Keratinocyte (primary cell): ENCODE measurements around the gene PRKAG2. TPM values are rescaled to one million over a fixed set of nuclear protein-coding genes. Genes with fewer than 3 reads are reported as not detected.

Experiments used
- DNase-seq: peaks from one replicate; pipeline ENCODE4 v3.0.0-alpha.2; 2011; ENCODE audit warnings: low read depth, missing footprints, low spot score
- FAIRE-seq: peaks from 2 replicates; lab custom pipeline; 2011; peaks lifted over from hg19 to GRCh38; lab: Jason Lieb, UNC
- H2AFZ ChIP-seq: 2 replicates; pipeline ENCODE4 v1.6.0; 2012; ENCODE audit warnings: low read length, control low read depth, inconsistent platforms; ENCODE audit not compliant: control insufficient read depth
- H3K27ac ChIP-seq: 2 replicates; pipeline ENCODE4 v1.5.1; 2011; ENCODE audit warnings: low read length; ENCODE audit not compliant: control insufficient read depth, insufficient read depth
- H3K27me3 ChIP-seq: 3 replicates; pipeline ENCODE4 v1.6.0; 2011; ENCODE audit warnings: low read length; ENCODE audit not compliant: control insufficient read depth, insufficient read depth; ENCODE audit errors: extremely low read depth
- H3K36me3 ChIP-seq, 2 experiments: 2 replicates in 1 of 2; 3 replicates in 1 of 2; pipeline ENCODE4 v1.5.1; 2011; ENCODE audit warnings: low read length in 2 of 2, mild to moderate bottlenecking in 1 of 2; ENCODE audit not compliant: control insufficient read depth in 2 of 2, insufficient read depth in 2 of 2; ENCODE audit errors: extremely low read depth in 1 of 2
- H3K4me1 ChIP-seq: 3 replicates; pipeline ENCODE4 v1.5.1; 2011; ENCODE audit warnings: low read length; ENCODE audit not compliant: control insufficient read depth, insufficient read depth; ENCODE audit errors: extremely low read depth
- H3K4me2 ChIP-seq: 3 replicates; pipeline ENCODE4 v1.6.0; 2011; ENCODE audit warnings: low read depth, low read length; ENCODE audit not compliant: control insufficient read depth, insufficient read depth; ENCODE audit errors: extremely low read depth
- H3K4me3 ChIP-seq, 3 experiments: fragments of 200-600 bp in 1 of 3; sonication (generic) in 1 of 3; 2 replicates in 2 of 3; 3 replicates in 1 of 3; pipeline ENCODE4 v1.5.1; 2011 to 2016; ENCODE audit warnings: low read length in 3 of 3, mild to moderate bottlenecking in 3 of 3, control low read depth in 2 of 3, inconsistent platforms in 1 of 3, low read depth in 1 of 3, mixed read lengths in 1 of 3, mixed run types in 1 of 3, moderate library complexity in 1 of 3; ENCODE audit not compliant: control insufficient read depth in 2 of 3, insufficient read depth in 2 of 3; ENCODE audit errors: extremely low read depth in 1 of 3
- H3K79me2 ChIP-seq: 2 replicates; pipeline ENCODE4 v1.6.0; 2012; ENCODE audit warnings: low read length; ENCODE audit not compliant: control insufficient read depth, insufficient read depth
- H3K9ac ChIP-seq: 3 replicates; pipeline ENCODE4 v1.6.0; 2011; ENCODE audit warnings: low read length; ENCODE audit not compliant: control insufficient read depth, insufficient read depth; ENCODE audit errors: extremely low read depth
- H3K9me1 ChIP-seq: 3 replicates; pipeline ENCODE4 v1.6.0; 2011; ENCODE audit warnings: low read length; ENCODE audit not compliant: control insufficient read depth, insufficient read depth; ENCODE audit errors: extremely low read depth
- H3K9me3 ChIP-seq: 2 replicates; pipeline ENCODE4 v1.5.1; 2012; ENCODE audit warnings: low read depth, low read length; ENCODE audit not compliant: control insufficient read depth
- H4K20me1 ChIP-seq: 3 replicates; pipeline ENCODE4 v1.6.0; 2011; ENCODE audit warnings: low read length; ENCODE audit not compliant: control insufficient read depth, insufficient read depth; ENCODE audit errors: extremely low read depth
- EZH2 ChIP-seq: IDR thresholded peaks from one replicate; pipeline ENCODE4 v1.6.1; 2012; ENCODE audit warnings: inconsistent platforms, mild to moderate bottlenecking, low read length, moderate library complexity
- dilution Hi-C: fragments of 300-500 bp; cut with MboI; formaldehyde crosslinking; loops from one replicate; pipeline ENCODE4 v1.7.0; 2020; ENCODE audit warnings: low sequenced_read_pairs; ENCODE audit not compliant: extremely low pct_ligation_motif_present
- polyA plus RNA-seq, 5 experiments: library from polyadenylated mRNA; depleted of rRNA in 3 of 5; stranded (reverse) in 3 of 5; stranded (forward) in 1 of 5; unstranded in 1 of 5; fragments of >200 nt; gene quantifications; 1 replicate in 1 of 5; 2 replicates in 3 of 5; 3 replicates in 1 of 5; pipeline versions ENCODE4 v1.2.1 to v1.2.3, GENCODE V29; 2011 to 2012; ENCODE audit warnings: missing spikeins in 2 of 5, low read depth in 1 of 5, low replicate concordance in 1 of 5
- TF ChIP-seq, protein P1 (sequence below), 3 experiments: IDR thresholded peaks in 1 of 3; conservative IDR thresholded peaks in 1 of 3; optimal IDR thresholded peaks in 1 of 3; 2 replicates in 2 of 3; 3 replicates in 1 of 3; pipeline versions ENCODE3 to v1.5.1; 2011; ENCODE audit warnings: low read length in 3 of 3, mild to moderate bottlenecking in 3 of 3, moderate library complexity in 2 of 3, control low read depth in 1 of 3, inconsistent platforms in 1 of 3; ENCODE audit not compliant: insufficient read depth in 2 of 3; ENCODE audit errors: extremely low read depth in 1 of 3

The PRKAG2 gene
- polyA plus RNA-seq, 1 donor (not counting 4 experiments of a cell fraction or from before 2014, with no cell fraction given) = 39.5 TPM

DNA sequence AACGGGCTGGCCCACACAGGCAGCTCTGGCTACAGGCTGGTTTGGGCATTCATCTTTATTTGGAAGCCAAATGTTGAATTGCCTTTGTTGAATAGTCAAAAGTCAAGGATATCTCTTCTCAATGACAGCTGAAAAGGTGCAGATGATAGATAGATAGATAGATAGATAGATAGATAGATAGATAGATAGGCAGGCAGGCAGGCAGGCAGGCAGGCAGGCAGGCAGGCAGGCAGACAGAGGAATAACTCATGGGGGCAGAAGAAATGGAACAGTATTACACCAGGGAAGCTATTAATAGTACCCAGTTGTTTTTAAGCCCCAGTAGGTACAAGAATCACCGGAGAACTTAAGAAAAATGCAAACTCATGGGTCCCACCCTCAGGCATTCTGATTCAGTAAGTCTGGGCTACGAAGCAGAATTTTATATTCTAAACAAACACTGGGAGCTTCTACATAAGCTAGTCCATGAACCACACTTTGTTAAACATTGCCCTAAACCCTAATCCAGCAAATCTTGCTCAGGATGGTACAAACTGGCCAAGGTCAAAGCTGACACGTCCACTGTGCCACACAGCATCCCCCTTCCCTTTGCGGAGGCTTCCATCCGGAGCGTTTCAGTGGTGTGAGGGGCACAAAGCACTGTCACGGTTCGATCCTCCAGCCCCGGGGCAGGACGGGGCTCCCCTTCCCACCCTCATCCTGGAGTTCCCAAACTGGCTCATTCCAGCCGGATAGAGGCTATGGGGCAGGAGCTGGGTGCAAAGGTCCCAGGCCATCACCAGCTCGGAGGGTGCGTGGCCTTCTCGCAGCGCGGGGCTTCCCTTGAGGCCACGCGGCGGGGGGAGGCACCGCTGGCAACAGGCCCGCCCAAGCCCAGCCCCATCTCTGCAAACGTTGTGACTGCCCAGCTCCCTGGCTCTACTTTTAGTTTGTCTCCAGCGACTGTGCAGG is 6.7 kb downstream of the PRKAG2 start:
- dilution Hi-C loops = no loop called here
- Histone ChIP-seq H3K27me3 (peaks cover 8% of the 10 kb centered on the region), H3K27ac (no peak overlapping the region), H2AFZ (no peak overlapping the region), H3K9me3 (no peaks in the 10 kb centered on the region), H3K4me3 (no peak overlapping the region), H3K4me2 (no peak overlapping the region), H3K9ac (no peak overlapping the region), H3K79me2 (no peaks in the 10 kb centered on the region), H4K20me1 (no peaks in the 10 kb centered on the region), H3K36me3 (no peaks in the 10 kb centered on the region), H3K9me1 (no peaks in the 10 kb centered on the region), H3K4me1 (peaks cover 2% of the 10 kb centered on the region)
- FAIRE-seq (no peak), DNase-seq (no peak)
- no peak for TF ChIP-seq EZH2
- TF ChIP-seq, protein P1, sequence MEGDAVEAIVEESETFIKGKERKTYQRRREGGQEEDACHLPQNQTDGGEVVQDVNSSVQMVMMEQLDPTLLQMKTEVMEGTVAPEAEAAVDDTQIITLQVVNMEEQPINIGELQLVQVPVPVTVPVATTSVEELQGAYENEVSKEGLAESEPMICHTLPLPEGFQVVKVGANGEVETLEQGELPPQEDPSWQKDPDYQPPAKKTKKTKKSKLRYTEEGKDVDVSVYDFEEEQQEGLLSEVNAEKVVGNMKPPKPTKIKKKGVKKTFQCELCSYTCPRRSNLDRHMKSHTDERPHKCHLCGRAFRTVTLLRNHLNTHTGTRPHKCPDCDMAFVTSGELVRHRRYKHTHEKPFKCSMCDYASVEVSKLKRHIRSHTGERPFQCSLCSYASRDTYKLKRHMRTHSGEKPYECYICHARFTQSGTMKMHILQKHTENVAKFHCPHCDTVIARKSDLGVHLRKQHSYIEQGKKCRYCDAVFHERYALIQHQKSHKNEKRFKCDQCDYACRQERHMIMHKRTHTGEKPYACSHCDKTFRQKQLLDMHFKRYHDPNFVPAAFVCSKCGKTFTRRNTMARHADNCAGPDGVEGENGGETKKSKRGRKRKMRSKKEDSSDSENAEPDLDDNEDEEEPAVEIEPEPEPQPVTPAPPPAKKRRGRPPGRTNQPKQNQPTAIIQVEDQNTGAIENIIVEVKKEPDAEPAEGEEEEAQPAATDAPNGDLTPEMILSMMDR (optimal IDR thresholded peaks at IDR 0.05 in 1 of 3, IDR thresholded peaks at IDR 0.05 in 1 of 3, conservative IDR thresholded peaks at IDR 0.05 in 1 of 3; ENCODE audit: extremely low read depth in 1 of 3, insufficient read depth in 2 of 3, low read length in 3 of 3) = no peak

DNA sequence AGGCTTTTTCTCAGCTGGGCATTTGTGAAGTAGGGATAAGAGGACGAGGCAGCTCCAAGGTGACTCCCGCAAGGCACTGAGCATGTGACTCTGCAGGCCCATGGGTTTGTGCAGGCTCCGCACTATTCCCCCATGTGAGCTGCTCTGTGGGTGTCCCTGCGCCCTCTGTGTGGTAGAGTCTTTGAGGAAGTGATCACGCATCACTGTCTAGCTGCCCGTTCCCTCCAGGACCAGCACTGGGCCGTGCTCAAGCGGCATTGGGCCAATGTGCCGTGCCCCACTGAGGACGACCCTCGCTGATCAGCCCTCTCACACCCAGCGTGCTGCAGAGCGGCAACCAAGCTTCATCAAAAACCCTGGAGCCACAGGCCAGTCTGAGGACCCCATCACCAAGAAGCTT is 7.5 kb downstream of the PRKAG2 start:
- Histone ChIP-seq H3K9me1 (no peaks in the 10 kb centered on the region), H3K27ac (no peak overlapping the region), H3K9ac (no peak overlapping the region), H3K4me2 (no peak overlapping the region), H3K36me3 (no peaks in the 10 kb centered on the region), H3K27me3 (peaks cover 1% of the 10 kb centered on the region), H3K4me3 (no peak overlapping the region), H3K9me3 (no peaks in the 10 kb centered on the region), H3K79me2 (no peaks in the 10 kb centered on the region), H3K4me1 (no peaks in the 10 kb centered on the region), H4K20me1 (no peaks in the 10 kb centered on the region), H2AFZ (no peak overlapping the region)
- dilution Hi-C loops = no loop called here
- FAIRE-seq (no peak), DNase-seq (no peak)
- TF ChIP-seq, protein P1 (optimal IDR thresholded peaks at IDR 0.05 in 1 of 3, IDR thresholded peaks at IDR 0.05 in 1 of 3, conservative IDR thresholded peaks at IDR 0.05 in 1 of 3; ENCODE audit: extremely low read depth in 1 of 3, insufficient read depth in 2 of 3, low read length in 3 of 3) = no peak
- TF ChIP-seq EZH2 = no peak
